ENCODE measurements around the gene IGLL5. TPM values are rescaled to one million over a fixed set of nuclear protein-coding genes. Genes with fewer than 3 reads are reported as not detected.

Gene IGLL5
- total RNA-seq, 1 donor from 2014 or later: not detected

DNA sequence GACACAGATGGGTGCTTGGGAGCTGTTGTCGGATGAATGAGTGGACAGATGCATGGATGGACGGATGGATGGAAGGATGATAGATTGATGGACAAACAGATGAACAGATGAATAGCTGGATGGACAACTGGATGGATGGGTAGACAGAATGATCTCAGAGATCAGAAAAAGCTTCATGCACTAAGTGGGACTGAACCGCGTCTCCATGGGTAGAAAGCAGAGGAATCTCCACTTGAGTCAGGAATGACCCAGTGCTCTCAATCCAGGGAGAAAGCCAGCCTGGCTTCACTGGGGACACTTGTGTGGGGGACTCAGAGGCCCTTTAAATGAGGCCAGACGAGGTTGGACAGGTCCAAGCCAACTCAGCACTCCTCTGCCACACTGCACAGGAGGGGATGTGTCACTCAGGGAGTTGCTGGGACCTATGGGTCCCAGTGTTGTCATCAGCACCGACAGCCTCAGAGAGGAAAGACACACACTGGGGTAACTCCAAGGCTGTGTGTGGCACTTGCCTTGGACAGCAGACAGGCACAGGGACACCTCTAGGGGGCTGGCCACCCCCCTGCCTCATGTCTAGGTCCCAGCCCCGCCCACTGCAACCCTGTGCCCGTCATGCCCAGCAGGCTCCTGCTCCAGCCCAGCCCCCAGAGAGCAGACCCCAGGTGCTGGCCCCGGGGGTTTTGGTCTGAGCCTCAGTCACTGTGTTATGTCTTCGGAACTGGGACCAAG is 5.6 kb downstream of the IGLL5 start:
- H3K4me3 ChIP-seq (ENCODE audit: low read depth, low read length): no peak overlapping the region
- TF ChIP-seq, protein P1, sequence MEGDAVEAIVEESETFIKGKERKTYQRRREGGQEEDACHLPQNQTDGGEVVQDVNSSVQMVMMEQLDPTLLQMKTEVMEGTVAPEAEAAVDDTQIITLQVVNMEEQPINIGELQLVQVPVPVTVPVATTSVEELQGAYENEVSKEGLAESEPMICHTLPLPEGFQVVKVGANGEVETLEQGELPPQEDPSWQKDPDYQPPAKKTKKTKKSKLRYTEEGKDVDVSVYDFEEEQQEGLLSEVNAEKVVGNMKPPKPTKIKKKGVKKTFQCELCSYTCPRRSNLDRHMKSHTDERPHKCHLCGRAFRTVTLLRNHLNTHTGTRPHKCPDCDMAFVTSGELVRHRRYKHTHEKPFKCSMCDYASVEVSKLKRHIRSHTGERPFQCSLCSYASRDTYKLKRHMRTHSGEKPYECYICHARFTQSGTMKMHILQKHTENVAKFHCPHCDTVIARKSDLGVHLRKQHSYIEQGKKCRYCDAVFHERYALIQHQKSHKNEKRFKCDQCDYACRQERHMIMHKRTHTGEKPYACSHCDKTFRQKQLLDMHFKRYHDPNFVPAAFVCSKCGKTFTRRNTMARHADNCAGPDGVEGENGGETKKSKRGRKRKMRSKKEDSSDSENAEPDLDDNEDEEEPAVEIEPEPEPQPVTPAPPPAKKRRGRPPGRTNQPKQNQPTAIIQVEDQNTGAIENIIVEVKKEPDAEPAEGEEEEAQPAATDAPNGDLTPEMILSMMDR (conservative IDR thresholded peaks at IDR 0.05; ENCODE audit: low read depth, low read length): no peak
- DNase-seq (ENCODE audit: low read depth): no peak

DNA sequence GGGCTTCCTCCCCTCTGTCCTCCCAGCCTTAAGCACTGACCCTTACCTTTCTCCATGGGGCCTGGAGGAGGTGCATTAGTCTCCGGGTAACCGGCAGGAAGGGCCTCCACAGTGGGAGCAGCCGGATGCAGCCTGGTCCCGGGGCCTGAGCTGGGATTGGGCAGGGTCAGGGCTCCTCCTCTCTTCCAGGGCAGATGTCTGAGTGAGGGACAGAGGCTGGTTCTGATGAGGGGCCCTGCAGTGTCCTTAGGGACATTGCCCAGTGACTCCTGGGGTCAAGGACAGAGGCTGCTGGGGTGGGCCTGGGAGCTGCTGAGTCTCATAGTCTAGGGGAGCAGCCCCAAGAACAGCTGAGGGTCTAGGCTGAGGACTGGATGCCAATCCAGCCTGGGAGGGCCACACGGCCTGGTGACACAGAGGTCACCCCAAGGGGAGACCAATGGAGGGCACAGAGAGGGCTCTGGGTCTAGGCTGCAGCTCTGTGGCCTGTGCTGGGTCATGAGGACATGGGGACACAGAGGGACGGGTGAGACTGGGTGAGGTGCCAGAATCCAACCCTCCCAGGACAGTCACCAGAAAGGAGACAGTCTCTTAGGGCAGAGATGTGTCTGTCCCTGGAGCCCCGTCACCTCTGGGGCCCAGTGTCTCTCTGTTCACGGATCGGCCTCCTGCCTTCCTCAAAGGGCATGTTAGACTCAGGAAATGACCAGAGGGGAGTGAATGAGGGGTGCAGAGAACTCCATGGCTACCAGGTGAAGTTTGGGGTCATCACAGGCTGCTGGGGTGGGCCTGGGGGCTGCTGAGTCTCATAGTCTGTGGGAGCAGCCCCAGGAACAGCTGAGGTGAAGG is 6.5 kb downstream of the IGLL5 start:
- DNase-seq (ENCODE audit: low read depth): no peak
- TF ChIP-seq, protein P1 (conservative IDR thresholded peaks at IDR 0.05; ENCODE audit: low read depth, low read length): no peak
- no peak overlapping the region for H3K4me3 ChIP-seq (ENCODE audit: low read depth, low read length)

DNA sequence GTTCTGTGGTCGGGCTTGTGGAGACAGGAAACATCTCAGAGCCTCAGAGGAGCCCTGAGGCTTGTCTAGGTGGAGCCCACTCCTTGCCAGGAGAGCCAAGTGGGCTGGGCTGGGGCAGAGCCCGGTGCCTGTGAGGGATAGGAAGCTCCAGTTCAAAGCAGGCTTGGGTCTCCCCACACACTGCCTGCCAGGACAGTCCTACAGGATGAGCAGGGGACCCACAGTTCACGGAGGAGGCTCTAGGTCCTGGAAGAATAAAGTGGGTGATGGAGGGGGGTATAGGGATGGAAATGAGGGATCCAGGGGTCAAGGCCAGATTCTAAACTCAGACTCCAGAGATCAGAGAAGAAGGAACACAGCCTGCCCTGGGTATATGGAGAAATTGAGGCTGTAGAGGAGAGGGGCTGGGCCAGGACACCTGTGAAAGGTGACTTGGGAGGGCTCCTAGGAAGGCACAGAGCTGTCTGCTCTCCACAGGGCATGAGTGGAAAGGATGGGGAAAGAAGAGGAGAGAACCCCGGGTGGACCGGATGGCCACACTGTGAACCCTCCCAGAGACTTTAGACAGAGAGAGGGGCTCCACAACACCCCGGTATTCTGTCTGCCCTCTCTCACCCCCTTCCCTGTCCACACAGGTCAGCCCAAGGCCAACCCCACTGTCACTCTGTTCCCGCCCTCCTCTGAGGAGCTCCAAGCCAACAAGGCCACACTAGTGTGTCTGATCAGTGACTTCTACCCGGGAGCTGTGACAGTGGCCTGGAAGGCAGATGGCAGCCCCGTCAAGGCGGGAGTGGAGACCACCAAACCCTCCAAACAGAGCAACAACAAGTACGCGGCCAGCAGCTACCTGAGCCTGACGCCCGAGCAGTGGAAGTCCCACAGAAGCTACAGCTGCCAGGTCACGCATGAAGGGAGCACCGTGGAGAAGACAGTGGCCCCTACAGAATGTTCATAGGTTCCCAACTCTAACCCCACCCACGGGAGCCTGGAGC is 7.4 kb downstream of the IGLL5 start:
- DNase-seq (ENCODE audit: low read depth): no peak
- no peak overlapping the region for H3K4me3 ChIP-seq (ENCODE audit: low read depth, low read length)
- TF ChIP-seq, protein P1 (conservative IDR thresholded peaks at IDR 0.05; ENCODE audit: low read depth, low read length): no peak

GRCh38 chr22:22895776-22896445 is 8.3 kb downstream of the IGLL5 start:
- DNase-seq (ENCODE audit: low read depth): no peak
- TF ChIP-seq, protein P1 (conservative IDR thresholded peaks at IDR 0.05; ENCODE audit: low read depth, low read length): no peak
- no peak overlapping the region for H3K4me3 ChIP-seq (ENCODE audit: low read depth, low read length)

DNA sequence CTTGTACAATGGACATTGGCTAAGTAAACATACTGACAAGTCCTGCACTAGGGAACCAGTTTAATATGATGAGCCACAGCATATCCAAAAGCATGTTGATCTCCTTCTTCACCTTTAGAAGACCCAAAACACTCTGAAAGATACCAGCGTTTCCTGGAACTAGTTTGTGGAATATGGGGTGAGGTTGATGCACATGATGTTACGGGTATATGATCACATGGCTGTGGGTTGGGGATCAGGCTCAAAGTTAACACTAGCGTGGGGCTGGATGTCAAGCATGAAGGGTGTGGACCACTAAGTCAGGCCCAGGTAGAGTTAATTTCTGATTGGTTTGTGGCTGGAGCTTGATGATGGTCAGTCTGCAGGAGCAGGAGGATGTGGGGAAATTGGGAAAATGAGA is 9.0 kb downstream of the IGLL5 start:
- H3K4me3 ChIP-seq (ENCODE audit: low read depth, low read length): no peak overlapping the region
- no peak for DNase-seq (ENCODE audit: low read depth)
- TF ChIP-seq, protein P1 (conservative IDR thresholded peaks at IDR 0.05; ENCODE audit: low read depth, low read length): no peak

DNA sequence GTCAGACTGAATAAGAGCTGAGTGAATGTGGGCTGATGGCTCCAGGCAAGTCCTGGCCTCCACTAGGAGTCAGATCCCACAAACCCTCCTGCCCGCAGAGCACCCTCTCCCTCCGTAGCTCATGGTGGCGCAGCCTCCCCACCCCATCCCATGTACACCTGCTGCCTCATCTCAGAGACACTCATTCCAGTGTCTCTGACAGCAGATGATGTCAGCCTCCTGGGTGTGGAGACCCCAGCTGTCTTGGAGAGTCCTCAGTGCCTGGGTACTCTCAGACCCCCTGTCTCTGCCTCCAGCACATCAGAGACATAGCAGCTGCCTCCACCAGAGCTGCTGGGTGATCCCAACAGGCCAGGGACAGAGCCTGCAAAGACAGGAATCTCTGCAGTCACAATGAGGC is 9.5 kb downstream of the IGLL5 start:
- no peak for DNase-seq (ENCODE audit: low read depth)
- TF ChIP-seq, protein P1 (conservative IDR thresholded peaks at IDR 0.05; ENCODE audit: low read depth, low read length): no peak
- H3K4me3 ChIP-seq (ENCODE audit: low read depth, low read length): no peak overlapping the region

Measured in epithelial cell of proximal tubule (primary cell).